Pons (tissue), 1 donor: ENCODE results near the gene PSPC1.
"Not testable (repeated sequence)": the region's sequence is repeated elsewhere in the genome, so short reads cannot be mapped to it uniquely, and the experiment has no call there.

Source experiments
- DNase-seq: peaks from one replicate; pipeline ENCODE4 v3.0.0-alpha.2; 2016; ENCODE audit warnings: low spot score

PSPC1 gene

GRCh38 chr13:19782727-19783682 is at the start of gene PSPC1:
TSS of gene PSPC1 (minus strand) at chr13:19782945. CDS start at chr13:19782757, 188 bp downstream.
- peak; percentile 95 for DNase-seq

- no peak for DNase-seq
These were observed 39.9 kb upstream of the PSPC1 start for GRCh38 chr13:19822673-19823072.

GRCh38 chr13:19818223-19818842 is 35.6 kb upstream of the PSPC1 start:
- no peak for DNase-seq

GRCh38 chr13:19817510-19818158 is 34.9 kb upstream of the PSPC1 start:
- no peak for DNase-seq

- DNase-seq: no peak
These were observed 34.4 kb upstream of the PSPC1 start for GRCh38 chr13:19817106-19817505.

- DNase-seq: not testable (repeated sequence)
These were observed 33.1 kb upstream of the PSPC1 start for GRCh38 chr13:19815842-19816241.

GRCh38 chr13:19810996-19811881 is 28.5 kb upstream of the PSPC1 start:
- DNase-seq: no peak

- no peak for DNase-seq
These were observed 27.4 kb upstream of the PSPC1 start for GRCh38 chr13:19810151-19810550.

GRCh38 chr13:19805765-19806164 is 23.0 kb upstream of the PSPC1 start:
- no peak for DNase-seq

GRCh38 chr13:19795956-19796355 is 13.2 kb upstream of the PSPC1 start:
- DNase-seq: no peak

- DNase-seq: no peak
These were observed 11.9 kb upstream of the PSPC1 start for GRCh38 chr13:19794631-19795030.

GRCh38 chr13:19791953-19792537 is 9.3 kb upstream of the PSPC1 start:
- no peak for DNase-seq

- peak; percentile 30 for DNase-seq
These were observed 557 bp downstream of the PSPC1 start for GRCh38 chr13:19782049-19782726.

GRCh38 chr13:19781526-19781925 is 1.2 kb downstream of the PSPC1 start:
- no peak for DNase-seq

- not testable (repeated sequence) for DNase-seq
These were observed 1.9 kb downstream of the PSPC1 start for GRCh38 chr13:19780753-19781418.

GRCh38 chr13:19772306-19772705 is 10.4 kb downstream of the PSPC1 start:
- DNase-seq: no peak

GRCh38 chr13:19769854-19770253 is 12.9 kb downstream of the PSPC1 start:
- no peak for DNase-seq

GRCh38 chr13:19767966-19768365 is 14.8 kb downstream of the PSPC1 start:
- no peak for DNase-seq

GRCh38 chr13:19766591-19766990 is 16.2 kb downstream of the PSPC1 start:
- no peak for DNase-seq

GRCh38 chr13:19764237-19764636 is 18.5 kb downstream of the PSPC1 start:
- no peak for DNase-seq
